Activated T-helper 17 cell treated with anti-CD3 and anti-CD28 coated beads, Interleukin-2, amount 50 U/mL, for 72 hours (primary cell): ENCODE data around the gene CDKL4. TPM values are rescaled to one million over a fixed set of nuclear protein-coding genes. Genes with fewer than 3 reads are reported as not detected.

ENCODE experiments used
- ATAC-seq: fragments of 150-1000 bp; cut with Tn5 transposase; replicated peaks from 2 replicates; pipeline ENCODE4 v1.10.0; 2021; ENCODE audit warnings: mild to moderate bottlenecking, moderate library complexity
- H3K27ac Mint-ChIP-seq: one replicate; pipeline ENCODE4 v1.8.0; 2022; ENCODE audit warnings: mixed read lengths
- H3K27me3 Mint-ChIP-seq: one replicate; pipeline ENCODE4 v1.8.0; 2022; ENCODE audit warnings: mixed read lengths
- H3K36me3 Mint-ChIP-seq: one replicate; pipeline ENCODE4 v1.8.0; 2022; ENCODE audit warnings: low read depth, mild to moderate bottlenecking, mixed read lengths
- H3K4me1 Mint-ChIP-seq: one replicate; pipeline ENCODE4 v1.8.0; 2022; ENCODE audit warnings: mixed read lengths
- H3K4me3 Mint-ChIP-seq: one replicate; pipeline ENCODE4 v1.8.0; 2022; ENCODE audit warnings: mild to moderate bottlenecking, mixed read lengths
- H3K9me3 Mint-ChIP-seq: one replicate; pipeline ENCODE4 v1.8.0; 2022; ENCODE audit warnings: mixed read lengths
- total RNA-seq, 2 donors: library from RNA; stranded (reverse); gene quantifications; one replicate each; pipeline ENCODE4 v1.2.3, GENCODE V29; 2022

The CDKL4 gene
- total RNA-seq = under 1 TPM; 0.35 to 0.50 TPM

- peak within 1 kb of the TSS; percentile 83 for H3K4me3 Mint-ChIP-seq
- H3K27ac Mint-ChIP-seq = peak within 1 kb of the TSS; percentile 53
Observed at GRCh38 chr2:39243469-39244123, at the start of gene CDKL4. Gene CDKL4, minus strand, starts transcription at chr2:39243970.

GRCh38 chr2:39290433-39290832 lies 46.7 kb upstream of the CDKL4 start:
- no peak for ATAC-seq
- Mint-ChIP-seq H3K4me1 (no peaks in the 10 kb centered on the region), H3K9me3 (no peaks in the 10 kb centered on the region), H3K27me3 (no peaks in the 10 kb centered on the region), H3K27ac (no peak overlapping the region), H3K4me3 (no peak overlapping the region), H3K36me3 (peaks cover 48% of the 10 kb centered on the region)

More at GRCh38 chr2:39243469-39244123, at the start of gene CDKL4:
- H3K4me1 Mint-ChIP-seq = peaks cover 11% of the 10 kb centered on the region
- H3K27me3 Mint-ChIP-seq = no peaks in the 10 kb centered on the region
- peak; percentile 77 for ATAC-seq
- no peaks in the 10 kb centered on the region for H3K36me3 Mint-ChIP-seq
- no peaks in the 10 kb centered on the region for H3K9me3 Mint-ChIP-seq

- Mint-ChIP-seq H3K27ac (no peak overlapping the region), H3K27me3 (no peaks in the 10 kb centered on the region), H3K4me3 (no peak overlapping the region), H3K9me3 (no peaks in the 10 kb centered on the region), H3K36me3 (peaks cover 48% of the 10 kb centered on the region), H3K4me1 (no peaks in the 10 kb centered on the region)
- ATAC-seq = no peak
Observed at GRCh38 chr2:39289609-39290008, 45.8 kb upstream of the CDKL4 start.

GRCh38 chr2:39283561-39283960 lies 39.8 kb upstream of the CDKL4 start:
- H3K4me1 Mint-ChIP-seq = no peaks in the 10 kb centered on the region
- H3K36me3 Mint-ChIP-seq = peaks cover 45% of the 10 kb centered on the region
- no peak overlapping the region for H3K27ac Mint-ChIP-seq
- H3K27me3 Mint-ChIP-seq = no peaks in the 10 kb centered on the region
- no peaks in the 10 kb centered on the region for H3K9me3 Mint-ChIP-seq
- no peak for ATAC-seq
- H3K4me3 Mint-ChIP-seq = no peak overlapping the region

GRCh38 chr2:39281391-39281790 lies 37.6 kb upstream of the CDKL4 start:
- Mint-ChIP-seq H3K4me3 (no peak overlapping the region), H3K36me3 (peaks cover 41% of the 10 kb centered on the region), H3K4me1 (no peaks in the 10 kb centered on the region), H3K27ac (no peak overlapping the region), H3K27me3 (no peaks in the 10 kb centered on the region), H3K9me3 (no peaks in the 10 kb centered on the region)
- no peak for ATAC-seq

GRCh38 chr2:39275016-39275415 lies 31.2 kb upstream of the CDKL4 start:
- no peak overlapping the region for H3K4me3 Mint-ChIP-seq
- peaks cover 58% of the 10 kb centered on the region for H3K36me3 Mint-ChIP-seq
- no peak overlapping the region for H3K27ac Mint-ChIP-seq
- H3K27me3 Mint-ChIP-seq = no peaks in the 10 kb centered on the region
- no peaks in the 10 kb centered on the region for H3K9me3 Mint-ChIP-seq
- ATAC-seq = no peak
- no peaks in the 10 kb centered on the region for H3K4me1 Mint-ChIP-seq

- no peaks in the 10 kb centered on the region for H3K9me3 Mint-ChIP-seq
- H3K4me1 Mint-ChIP-seq = peaks cover 7% of the 10 kb centered on the region
- no peak for ATAC-seq
- no peaks in the 10 kb centered on the region for H3K27me3 Mint-ChIP-seq
- H3K36me3 Mint-ChIP-seq = peaks cover 43% of the 10 kb centered on the region
- H3K27ac Mint-ChIP-seq = no peak overlapping the region
- no peak overlapping the region for H3K4me3 Mint-ChIP-seq
Observed at GRCh38 chr2:39269941-39270340, 26.2 kb upstream of the CDKL4 start.

- Mint-ChIP-seq H3K4me3 (no peak overlapping the region), H3K9me3 (no peaks in the 10 kb centered on the region), H3K27me3 (no peaks in the 10 kb centered on the region), H3K4me1 (peaks cover 7% of the 10 kb centered on the region), H3K36me3 (peaks cover 47% of the 10 kb centered on the region), H3K27ac (no peak overlapping the region)
- no peak for ATAC-seq
Observed at GRCh38 chr2:39266916-39267434, 23.2 kb upstream of the CDKL4 start.

GRCh38 chr2:39266139-39266805 lies 22.5 kb upstream of the CDKL4 start:
- H3K4me1 Mint-ChIP-seq = peaks cover 7% of the 10 kb centered on the region
- H3K27me3 Mint-ChIP-seq = no peaks in the 10 kb centered on the region
- peak; percentile 77 for ATAC-seq
- H3K27ac Mint-ChIP-seq = peak overlapping the region; percentile 2
- no peaks in the 10 kb centered on the region for H3K9me3 Mint-ChIP-seq
- no peak overlapping the region for H3K4me3 Mint-ChIP-seq
- H3K36me3 Mint-ChIP-seq = peaks cover 49% of the 10 kb centered on the region

- H3K4me3 Mint-ChIP-seq = no peak overlapping the region
- no peak for ATAC-seq
Observed at GRCh38 chr2:39265315-39265714, 21.5 kb upstream of the CDKL4 start.

GRCh38 chr2:39264733-39265132 lies 21.0 kb upstream of the CDKL4 start:
- no peaks in the 10 kb centered on the region for H3K27me3 Mint-ChIP-seq
- no peak overlapping the region for H3K27ac Mint-ChIP-seq
- H3K4me1 Mint-ChIP-seq = peaks cover 7% of the 10 kb centered on the region
- no peak for ATAC-seq
- no peaks in the 10 kb centered on the region for H3K9me3 Mint-ChIP-seq
- H3K4me3 Mint-ChIP-seq = no peak overlapping the region
- peaks cover 49% of the 10 kb centered on the region for H3K36me3 Mint-ChIP-seq

More at GRCh38 chr2:39265315-39265714, 21.5 kb upstream of the CDKL4 start:
- H3K27me3 Mint-ChIP-seq = no peaks in the 10 kb centered on the region
- peaks cover 7% of the 10 kb centered on the region for H3K4me1 Mint-ChIP-seq
- no peaks in the 10 kb centered on the region for H3K9me3 Mint-ChIP-seq
- H3K27ac Mint-ChIP-seq = no peak overlapping the region
- H3K36me3 Mint-ChIP-seq = peaks cover 50% of the 10 kb centered on the region

- Mint-ChIP-seq H3K9me3 (no peaks in the 10 kb centered on the region), H3K27ac (no peak overlapping the region), H3K4me3 (no peak overlapping the region), H3K4me1 (no peaks in the 10 kb centered on the region), H3K36me3 (peaks cover 61% of the 10 kb centered on the region), H3K27me3 (no peaks in the 10 kb centered on the region)
- ATAC-seq = no peak
Observed at GRCh38 chr2:39260087-39260486, 16.3 kb upstream of the CDKL4 start.

- Mint-ChIP-seq H3K9me3 (no peaks in the 10 kb centered on the region), H3K36me3 (peaks cover 72% of the 10 kb centered on the region), H3K27me3 (no peaks in the 10 kb centered on the region), H3K4me1 (no peaks in the 10 kb centered on the region), H3K4me3 (no peak overlapping the region), H3K27ac (no peak overlapping the region)
- ATAC-seq = no peak
Observed at GRCh38 chr2:39256040-39256439, 12.3 kb upstream of the CDKL4 start.

- ATAC-seq = no peak
- no peaks in the 10 kb centered on the region for H3K27me3 Mint-ChIP-seq
- H3K4me1 Mint-ChIP-seq = peaks cover 4% of the 10 kb centered on the region
- H3K27ac Mint-ChIP-seq = no peak overlapping the region
- no peak overlapping the region for H3K4me3 Mint-ChIP-seq
- H3K9me3 Mint-ChIP-seq = no peaks in the 10 kb centered on the region
- peaks cover 59% of the 10 kb centered on the region for H3K36me3 Mint-ChIP-seq
Observed at GRCh38 chr2:39252888-39253518, 9.2 kb upstream of the CDKL4 start.
